HEK293 (cell line): ENCODE results near the gene PLK3.

Source experiments
- BCL11A ChIP-seq: fragments of 450-650 bp; formaldehyde crosslinking; IDR thresholded peaks from 2 replicates; pipeline ENCODE4 v1.5.1; 2016; ENCODE audit warnings: low read depth, missing biosample characterization, missing genetic modification characterization
- GLI2 ChIP-seq: fragments of 450-650 bp; formaldehyde crosslinking; IDR thresholded peaks from 2 replicates; pipeline ENCODE4; 2017; ENCODE audit warnings: missing biosample characterization, missing genetic modification characterization, low read depth, borderline replicate concordance
- GLIS1 ChIP-seq: fragments of 450-650 bp; formaldehyde crosslinking; IDR thresholded peaks from 2 replicates; pipeline ENCODE4 v1.5.1; 2016; ENCODE audit warnings: missing biosample characterization, missing genetic modification characterization
- KLF10 ChIP-seq: fragments of 450-650 bp; IDR thresholded peaks from 2 replicates; pipeline ENCODE4 v1.5.1; 2018; ENCODE audit warnings: missing biosample characterization, mild to moderate bottlenecking, missing genetic modification characterization
- SALL2 ChIP-seq: fragments of 450-650 bp; formaldehyde crosslinking; IDR thresholded peaks from 2 replicates; pipeline ENCODE4 v1.5.0; 2017; ENCODE audit warnings: missing biosample characterization, mild to moderate bottlenecking, missing genetic modification characterization, borderline replicate concordance
- SP2 ChIP-seq: fragments of 450-650 bp; formaldehyde crosslinking; IDR thresholded peaks from 2 replicates; pipeline ENCODE4 v1.5.1; 2016; ENCODE audit warnings: missing biosample characterization, missing genetic modification characterization
- ZFP3 ChIP-seq: fragments of 450-650 bp; formaldehyde crosslinking; IDR thresholded peaks from 2 replicates; pipeline ENCODE4 v1.5.1; 2016; ENCODE audit warnings: low read depth, missing biosample characterization, missing genetic modification characterization
- ZNF184 ChIP-seq: fragments of 450-650 bp; IDR thresholded peaks from 2 replicates; pipeline ENCODE4 v1.5.1; 2018; ENCODE audit warnings: missing biosample characterization, mild to moderate bottlenecking, missing genetic modification characterization
- ZNF292 ChIP-seq: fragments of 450-650 bp; formaldehyde crosslinking; IDR thresholded peaks from 2 replicates; pipeline ENCODE4 v1.5.1; 2016; ENCODE audit warnings: low read depth, missing biosample characterization, missing genetic modification characterization, borderline replicate concordance
- ZNF391 ChIP-seq: fragments of 450-650 bp; formaldehyde crosslinking; IDR thresholded peaks from 2 replicates; pipeline ENCODE4 v1.5.1; 2016; ENCODE audit warnings: low read depth, missing biosample characterization, missing genetic modification characterization, borderline replicate concordance
- ZNF433 ChIP-seq: fragments of 450-650 bp; formaldehyde crosslinking; IDR thresholded peaks from 2 replicates; pipeline ENCODE4 v1.5.1; 2016; ENCODE audit warnings: missing biosample characterization, missing genetic modification characterization, low read depth
- ZNF549 ChIP-seq: fragments of 450-650 bp; IDR thresholded peaks from 2 replicates; pipeline ENCODE4 v1.5.1; 2018; ENCODE audit warnings: missing biosample characterization, missing genetic modification characterization, mild to moderate bottlenecking, inconsistent platforms, moderate library complexity
- ZNF610 ChIP-seq: fragments of 450-650 bp; formaldehyde crosslinking; IDR thresholded peaks from 2 replicates; pipeline ENCODE4 v1.5.1; 2016; ENCODE audit warnings: missing biosample characterization, missing genetic modification characterization, borderline replicate concordance
- ZNF670 ChIP-seq: fragments of 450-650 bp; formaldehyde crosslinking; IDR thresholded peaks from 2 replicates; pipeline ENCODE4 v1.5.1; 2016; ENCODE audit warnings: missing biosample characterization, missing genetic modification characterization, low read depth
- ZNF830 ChIP-seq: fragments of 450-650 bp; IDR thresholded peaks from 2 replicates; pipeline ENCODE4 v1.5.0; 2018; ENCODE audit warnings: missing biosample characterization, missing genetic modification characterization, low read depth, mild to moderate bottlenecking, moderate library complexity
- ZSCAN16 ChIP-seq: fragments of 450-650 bp; formaldehyde crosslinking; IDR thresholded peaks from 2 replicates; pipeline ENCODE4 v1.5.1; 2016; ENCODE audit warnings: missing biosample characterization, missing genetic modification characterization
- TF ChIP-seq, protein P1 (sequence below): fragments of 450-650 bp; IDR thresholded peaks from 2 replicates; pipeline ENCODE4 v1.5.1; 2018; ENCODE audit warnings: missing biosample characterization, mild to moderate bottlenecking, missing genetic modification characterization
- TF ChIP-seq, protein P2 (sequence below): fragments of 450-650 bp; formaldehyde crosslinking; IDR thresholded peaks from 2 replicates; pipeline ENCODE4 v1.5.1; 2017; ENCODE audit warnings: missing biosample characterization, missing genetic modification characterization
- TF ChIP-seq, protein P3 (sequence below): fragments of 450-650 bp; formaldehyde crosslinking; IDR thresholded peaks from 2 replicates; pipeline ENCODE4 v1.5.1; 2016; ENCODE audit warnings: missing biosample characterization, missing genetic modification characterization
- TF ChIP-seq, protein P4 (sequence below): fragments of 450-650 bp; formaldehyde crosslinking; IDR thresholded peaks from 2 replicates; pipeline ENCODE4 v1.5.1; 2016; ENCODE audit warnings: missing biosample characterization, missing genetic modification characterization
- TF ChIP-seq, protein P5 (sequence below): fragments of 450-650 bp; formaldehyde crosslinking; IDR thresholded peaks from 2 replicates; pipeline ENCODE4 v1.5.1; 2016; ENCODE audit warnings: missing biosample characterization, missing genetic modification characterization
- TF ChIP-seq, protein P6 (sequence below): fragments of 450-650 bp; formaldehyde crosslinking; IDR thresholded peaks from 2 replicates; pipeline ENCODE4 v1.5.1; 2016; ENCODE audit warnings: missing biosample characterization, missing genetic modification characterization, borderline replicate concordance

The PLK3 gene

DNA sequence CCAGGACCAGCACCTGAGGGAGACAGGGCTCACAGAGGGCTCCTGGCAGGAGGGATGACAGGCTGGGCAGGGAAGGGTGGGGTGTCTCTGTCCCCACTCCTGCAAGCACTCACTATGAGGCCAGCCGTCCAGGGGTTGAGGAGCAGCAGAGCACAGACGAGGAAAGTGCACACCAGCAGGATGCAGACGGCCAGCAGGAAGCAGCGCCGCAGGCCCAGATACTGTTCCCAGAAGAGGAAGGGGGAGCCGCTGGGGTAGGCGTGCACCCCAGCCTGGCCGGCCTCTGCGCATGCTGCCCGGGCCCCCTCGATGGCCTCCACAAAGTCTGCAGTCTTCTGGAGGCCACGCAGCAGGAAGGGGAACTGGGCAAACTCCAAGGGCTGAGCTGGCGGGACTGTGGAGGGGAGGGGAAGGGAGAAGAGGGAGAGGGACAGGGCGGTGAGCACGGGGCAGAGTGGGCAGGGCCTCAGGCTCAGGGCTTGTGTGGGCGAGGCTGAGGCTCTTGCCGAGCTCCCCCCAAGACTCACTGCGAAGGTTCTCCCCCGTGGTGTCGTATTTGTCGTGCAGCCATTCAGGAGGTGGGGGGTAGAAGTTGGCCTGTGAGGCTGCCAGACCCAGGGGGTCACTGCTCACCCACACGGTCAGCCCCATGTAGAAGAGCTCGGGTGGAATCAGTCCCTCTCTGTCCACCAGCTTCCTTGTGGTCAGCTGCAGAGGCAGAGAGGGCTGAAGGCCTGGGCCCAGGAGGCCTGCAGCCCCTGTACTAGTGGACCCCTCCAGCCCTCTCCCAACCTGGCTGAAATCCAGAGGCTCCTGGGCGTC, 26.4 kb downstream of the PLK3 start (continued):
- TF ChIP-seq, protein P1, sequence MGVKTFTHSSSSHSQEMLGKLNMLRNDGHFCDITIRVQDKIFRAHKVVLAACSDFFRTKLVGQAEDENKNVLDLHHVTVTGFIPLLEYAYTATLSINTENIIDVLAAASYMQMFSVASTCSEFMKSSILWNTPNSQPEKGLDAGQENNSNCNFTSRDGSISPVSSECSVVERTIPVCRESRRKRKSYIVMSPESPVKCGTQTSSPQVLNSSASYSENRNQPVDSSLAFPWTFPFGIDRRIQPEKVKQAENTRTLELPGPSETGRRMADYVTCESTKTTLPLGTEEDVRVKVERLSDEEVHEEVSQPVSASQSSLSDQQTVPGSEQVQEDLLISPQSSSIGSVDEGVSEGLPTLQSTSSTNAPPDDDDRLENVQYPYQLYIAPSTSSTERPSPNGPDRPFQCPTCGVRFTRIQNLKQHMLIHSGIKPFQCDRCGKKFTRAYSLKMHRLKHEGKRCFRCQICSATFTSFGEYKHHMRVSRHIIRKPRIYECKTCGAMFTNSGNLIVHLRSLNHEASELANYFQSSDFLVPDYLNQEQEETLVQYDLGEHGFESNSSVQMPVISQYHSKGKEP (tag by site-specific recombination): no peak
- TF ChIP-seq ZNF670 (tag by site-specific recombination): no peak
- TF ChIP-seq, protein P2, sequence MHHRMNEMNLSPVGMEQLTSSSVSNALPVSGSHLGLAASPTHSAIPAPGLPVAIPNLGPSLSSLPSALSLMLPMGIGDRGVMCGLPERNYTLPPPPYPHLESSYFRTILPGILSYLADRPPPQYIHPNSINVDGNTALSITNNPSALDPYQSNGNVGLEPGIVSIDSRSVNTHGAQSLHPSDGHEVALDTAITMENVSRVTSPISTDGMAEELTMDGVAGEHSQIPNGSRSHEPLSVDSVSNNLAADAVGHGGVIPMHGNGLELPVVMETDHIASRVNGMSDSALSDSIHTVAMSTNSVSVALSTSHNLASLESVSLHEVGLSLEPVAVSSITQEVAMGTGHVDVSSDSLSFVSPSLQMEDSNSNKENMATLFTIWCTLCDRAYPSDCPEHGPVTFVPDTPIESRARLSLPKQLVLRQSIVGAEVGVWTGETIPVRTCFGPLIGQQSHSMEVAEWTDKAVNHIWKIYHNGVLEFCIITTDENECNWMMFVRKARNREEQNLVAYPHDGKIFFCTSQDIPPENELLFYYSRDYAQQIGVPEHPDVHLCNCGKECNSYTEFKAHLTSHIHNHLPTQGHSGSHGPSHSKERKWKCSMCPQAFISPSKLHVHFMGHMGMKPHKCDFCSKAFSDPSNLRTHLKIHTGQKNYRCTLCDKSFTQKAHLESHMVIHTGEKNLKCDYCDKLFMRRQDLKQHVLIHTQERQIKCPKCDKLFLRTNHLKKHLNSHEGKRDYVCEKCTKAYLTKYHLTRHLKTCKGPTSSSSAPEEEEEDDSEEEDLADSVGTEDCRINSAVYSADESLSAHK (tag by site-specific recombination): no peak
- no peak for TF ChIP-seq KLF10 (tag by site-specific recombination)
- no peak for TF ChIP-seq ZNF184
- TF ChIP-seq ZNF830 (tag by site-specific recombination): no peak
- TF ChIP-seq ZSCAN16 (tag by site-specific recombination): no peak
- TF ChIP-seq BCL11A (tag by site-specific recombination): no peak
- no peak for TF ChIP-seq ZNF433 (tag by site-specific recombination)
- no peak for TF ChIP-seq ZNF610 (tag by site-specific recombination)
- TF ChIP-seq, protein P3, sequence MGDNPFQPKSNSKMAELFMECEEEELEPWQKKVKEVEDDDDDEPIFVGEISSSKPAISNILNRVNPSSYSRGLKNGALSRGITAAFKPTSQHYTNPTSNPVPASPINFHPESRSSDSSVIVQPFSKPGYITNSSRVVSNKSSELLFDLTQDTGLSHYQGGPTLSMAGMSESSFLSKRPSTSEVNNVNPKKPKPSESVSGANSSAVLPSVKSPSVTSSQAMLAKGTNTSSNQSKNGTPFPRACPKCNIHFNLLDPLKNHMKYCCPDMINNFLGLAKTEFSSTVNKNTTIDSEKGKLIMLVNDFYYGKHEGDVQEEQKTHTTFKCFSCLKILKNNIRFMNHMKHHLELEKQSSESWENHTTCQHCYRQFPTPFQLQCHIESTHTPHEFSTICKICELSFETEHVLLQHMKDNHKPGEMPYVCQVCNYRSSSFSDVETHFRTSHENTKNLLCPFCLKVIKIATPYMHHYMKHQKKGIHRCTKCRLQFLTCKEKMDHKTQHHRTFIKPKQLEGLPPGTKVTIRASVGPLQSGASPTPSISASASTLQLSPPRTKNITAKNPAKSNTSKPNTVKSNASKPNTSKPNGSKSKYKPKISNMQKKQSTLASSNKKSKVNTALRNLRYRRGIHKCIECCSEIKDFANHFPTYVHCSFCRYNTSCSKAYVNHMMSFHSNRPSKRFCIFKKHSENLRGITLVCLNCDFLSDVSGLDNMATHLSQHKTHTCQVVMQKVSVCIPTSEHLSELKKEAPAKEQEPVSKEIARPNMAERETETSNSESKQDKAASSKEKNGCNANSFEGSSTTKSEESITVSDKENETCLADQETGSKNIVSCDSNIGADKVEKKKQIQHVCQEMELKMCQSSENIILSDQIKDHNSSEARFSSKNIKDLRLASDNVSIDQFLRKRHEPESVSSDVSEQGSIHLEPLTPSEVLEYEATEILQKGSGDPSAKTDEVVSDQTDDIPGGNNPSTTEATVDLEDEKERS (tag by site-specific recombination): no peak
- TF ChIP-seq GLIS1 (tag by site-specific recombination): peak; percentile 90
- no peak for TF ChIP-seq ZFP3 (tag by site-specific recombination)
- TF ChIP-seq, protein P4, sequence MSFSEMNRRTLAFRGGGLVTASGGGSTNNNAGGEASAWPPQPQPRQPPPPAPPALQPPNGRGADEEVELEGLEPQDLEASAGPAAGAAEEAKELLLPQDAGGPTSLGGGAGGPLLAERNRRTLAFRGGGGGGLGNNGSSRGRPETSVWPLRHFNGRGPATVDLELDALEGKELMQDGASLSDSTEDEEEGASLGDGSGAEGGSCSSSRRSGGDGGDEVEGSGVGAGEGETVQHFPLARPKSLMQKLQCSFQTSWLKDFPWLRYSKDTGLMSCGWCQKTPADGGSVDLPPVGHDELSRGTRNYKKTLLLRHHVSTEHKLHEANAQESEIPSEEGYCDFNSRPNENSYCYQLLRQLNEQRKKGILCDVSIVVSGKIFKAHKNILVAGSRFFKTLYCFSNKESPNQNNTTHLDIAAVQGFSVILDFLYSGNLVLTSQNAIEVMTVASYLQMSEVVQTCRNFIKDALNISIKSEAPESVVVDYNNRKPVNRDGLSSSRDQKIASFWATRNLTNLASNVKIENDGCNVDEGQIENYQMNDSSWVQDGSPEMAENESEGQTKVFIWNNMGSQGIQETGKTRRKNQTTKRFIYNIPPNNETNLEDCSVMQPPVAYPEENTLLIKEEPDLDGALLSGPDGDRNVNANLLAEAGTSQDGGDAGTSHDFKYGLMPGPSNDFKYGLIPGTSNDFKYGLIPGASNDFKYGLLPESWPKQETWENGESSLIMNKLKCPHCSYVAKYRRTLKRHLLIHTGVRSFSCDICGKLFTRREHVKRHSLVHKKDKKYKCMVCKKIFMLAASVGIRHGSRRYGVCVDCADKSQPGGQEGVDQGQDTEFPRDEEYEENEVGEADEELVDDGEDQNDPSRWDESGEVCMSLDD: no peak
- TF ChIP-seq, protein P5, sequence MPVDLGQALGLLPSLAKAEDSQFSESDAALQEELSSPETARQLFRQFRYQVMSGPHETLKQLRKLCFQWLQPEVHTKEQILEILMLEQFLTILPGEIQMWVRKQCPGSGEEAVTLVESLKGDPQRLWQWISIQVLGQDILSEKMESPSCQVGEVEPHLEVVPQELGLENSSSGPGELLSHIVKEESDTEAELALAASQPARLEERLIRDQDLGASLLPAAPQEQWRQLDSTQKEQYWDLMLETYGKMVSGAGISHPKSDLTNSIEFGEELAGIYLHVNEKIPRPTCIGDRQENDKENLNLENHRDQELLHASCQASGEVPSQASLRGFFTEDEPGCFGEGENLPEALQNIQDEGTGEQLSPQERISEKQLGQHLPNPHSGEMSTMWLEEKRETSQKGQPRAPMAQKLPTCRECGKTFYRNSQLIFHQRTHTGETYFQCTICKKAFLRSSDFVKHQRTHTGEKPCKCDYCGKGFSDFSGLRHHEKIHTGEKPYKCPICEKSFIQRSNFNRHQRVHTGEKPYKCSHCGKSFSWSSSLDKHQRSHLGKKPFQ (tag by site-specific recombination): no peak
- no peak for TF ChIP-seq ZNF549 (tag by site-specific recombination)
- no peak for TF ChIP-seq ZNF292
- no peak; the same call in 1 of the 2 replicates for TF ChIP-seq SP2 (tag by site-specific recombination)
- TF ChIP-seq, protein P6, sequence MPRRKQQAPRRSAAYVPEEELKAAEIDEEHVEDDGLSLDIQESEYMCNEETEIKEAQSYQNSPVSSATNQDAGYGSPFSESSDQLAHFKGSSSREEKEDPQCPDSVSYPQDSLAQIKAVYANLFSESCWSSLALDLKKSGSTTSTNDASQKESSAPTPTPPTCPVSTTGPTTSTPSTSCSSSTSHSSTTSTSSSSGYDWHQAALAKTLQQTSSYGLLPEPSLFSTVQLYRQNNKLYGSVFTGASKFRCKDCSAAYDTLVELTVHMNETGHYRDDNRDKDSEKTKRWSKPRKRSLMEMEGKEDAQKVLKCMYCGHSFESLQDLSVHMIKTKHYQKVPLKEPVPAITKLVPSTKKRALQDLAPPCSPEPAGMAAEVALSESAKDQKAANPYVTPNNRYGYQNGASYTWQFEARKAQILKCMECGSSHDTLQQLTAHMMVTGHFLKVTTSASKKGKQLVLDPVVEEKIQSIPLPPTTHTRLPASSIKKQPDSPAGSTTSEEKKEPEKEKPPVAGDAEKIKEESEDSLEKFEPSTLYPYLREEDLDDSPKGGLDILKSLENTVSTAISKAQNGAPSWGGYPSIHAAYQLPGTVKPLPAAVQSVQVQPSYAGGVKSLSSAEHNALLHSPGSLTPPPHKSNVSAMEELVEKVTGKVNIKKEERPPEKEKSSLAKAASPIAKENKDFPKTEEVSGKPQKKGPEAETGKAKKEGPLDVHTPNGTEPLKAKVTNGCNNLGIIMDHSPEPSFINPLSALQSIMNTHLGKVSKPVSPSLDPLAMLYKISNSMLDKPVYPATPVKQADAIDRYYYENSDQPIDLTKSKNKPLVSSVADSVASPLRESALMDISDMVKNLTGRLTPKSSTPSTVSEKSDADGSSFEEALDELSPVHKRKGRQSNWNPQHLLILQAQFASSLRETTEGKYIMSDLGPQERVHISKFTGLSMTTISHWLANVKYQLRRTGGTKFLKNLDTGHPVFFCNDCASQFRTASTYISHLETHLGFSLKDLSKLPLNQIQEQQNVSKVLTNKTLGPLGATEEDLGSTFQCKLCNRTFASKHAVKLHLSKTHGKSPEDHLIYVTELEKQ (tag by site-specific recombination): no peak
- no peak for TF ChIP-seq ZNF391 (tag by site-specific recombination)
- TF ChIP-seq GLI2 (tag by site-specific recombination): no peak
- no peak for TF ChIP-seq SALL2 (tag by site-specific recombination)
